HepG2 (cell line): ENCODE data around the gene TTLL11. TPM values are rescaled to one million over a fixed set of nuclear protein-coding genes. Genes with fewer than 3 reads are reported as not detected.

ENCODE experiments used
- ATAC-seq: fragments of 200-7000 bp; cut with Tn5 transposase; 3 replicates; pipeline ENCODE4 v1.9.1; 2020; ENCODE audit warnings: mild to moderate bottlenecking, moderate library complexity
- BruUV-seq: library from RNA; stranded (reverse); fragments of 400-500 nt; replicated peaks from 2 replicates; lab custom pipeline; 2021; lab: Mats Ljungman, UMichigan
- CTCF ChIA-PET: fragments of 300-600 bp; formaldehyde crosslinking; extraction: SDS; loops from one replicate; lab custom pipeline; 2021; ENCODE audit warnings: low total read pairs, inconsistent platforms, low intra/inter-chr PET ratio; lab: Yijun Ruan, JAX
- POLR2A ChIA-PET: fragments of 350-600 bp; sonication (Branson Sonifier 250); formaldehyde crosslinking; loops from one replicate; lab custom pipeline; 2020; ENCODE audit warnings: antibody characterized with exemption, inconsistent platforms; lab: Yijun Ruan, JAX
- DNase-seq: peaks from one replicate; pipeline ENCODE4 v3.0.0-alpha.2; 2015; ENCODE audit warnings: low spot score
- FAIRE-seq: peaks from 3 replicates; lab custom pipeline; 2011; peaks lifted over from hg19 to GRCh38; lab: Jason Lieb, UNC
- H2AFZ ChIP-seq: one replicate; pipeline ENCODE4 v1.6.1; 2011; ENCODE audit warnings: low read length, inconsistent platforms
- H3K27ac ChIP-seq: fragments of 300-600 bp; 3 replicates; pipeline ENCODE4 v1.8.0; 2011; ENCODE audit warnings: mixed run types, mild to moderate bottlenecking, mixed read lengths, low read length, inconsistent platforms; ENCODE audit not compliant: insufficient read depth; ENCODE audit errors: extremely low read length
- H3K27me3 ChIP-seq, 2 experiments: fragments of 200-600 bp in 1 of 2; 2 replicates in 1 of 2; 3 replicates in 1 of 2; pipeline versions ENCODE4 v1.6.0 to v1.8.0; 2011; ENCODE audit warnings: low read length in 2 of 2, mild to moderate bottlenecking in 2 of 2, moderate library complexity in 2 of 2, inconsistent platforms in 1 of 2; ENCODE audit not compliant: insufficient read depth in 2 of 2, control insufficient read depth in 1 of 2
- H3K36me3 ChIP-seq, 2 experiments: fragments of 200-600 bp in 1 of 2; replicated peaks in 1 of 2; 2 replicates in 1 of 2; 3 replicates in 1 of 2; pipeline versions ENCODE4 v1.5.1 to v1.8.0; 2011; ENCODE audit warnings: low read length in 2 of 2, inconsistent platforms in 1 of 2; ENCODE audit not compliant: insufficient read depth in 2 of 2, control insufficient read depth in 1 of 2
- H3K4me1 ChIP-seq: 2 replicates; pipeline ENCODE4 v1.5.1; 2012; ENCODE audit warnings: low read length, inconsistent platforms; ENCODE audit not compliant: insufficient read depth
- H3K4me2 ChIP-seq: 2 replicates; pipeline ENCODE4 v1.6.0; 2011; ENCODE audit warnings: low read depth, low read length, inconsistent platforms
- H3K4me3 ChIP-seq, 3 experiments: fragments of 200-600 bp in 1 of 3; sonication (generic), shearing (Covaris generic) in 1 of 3; replicated peaks in 1 of 3; 2 replicates each; pipeline ENCODE4 v1.5.1; 2011 to 2016; ENCODE audit warnings: low read length in 3 of 3, inconsistent platforms in 2 of 3, low read depth in 2 of 3, mild to moderate bottlenecking in 2 of 3, control low read depth in 1 of 3, mixed read lengths in 1 of 3; ENCODE audit not compliant: insufficient read depth in 1 of 3
- H3K79me2 ChIP-seq: one replicate; pipeline ENCODE4 v1.6.1; 2011; ENCODE audit warnings: low read length, inconsistent platforms; ENCODE audit not compliant: insufficient read depth
- H3K9ac ChIP-seq: 2 replicates; pipeline ENCODE4 v1.6.0; 2011; ENCODE audit warnings: mild to moderate bottlenecking, low read depth, low read length, inconsistent platforms; ENCODE audit not compliant: insufficient read depth
- H3K9me3 ChIP-seq: 2 replicates; pipeline ENCODE4 v1.5.1; 2012; ENCODE audit warnings: mild to moderate bottlenecking, low read length
- H4K20me1 ChIP-seq: 2 replicates; pipeline ENCODE4 v1.6.0; 2011; ENCODE audit warnings: inconsistent platforms, mild to moderate bottlenecking, low read length, moderate library complexity; ENCODE audit not compliant: insufficient read depth
- AGO2 ChIP-seq: fragments of 200-400 bp; formaldehyde crosslinking; optimal IDR thresholded peaks from 2 replicates; pipeline ENCODE3; 2017; ENCODE audit warnings: mild to moderate bottlenecking, low read depth, low read length, moderate library complexity
- ATM ChIP-seq: fragments of 450-650 bp; IDR thresholded peaks from 2 replicates; pipeline ENCODE4 v1.7.1; 2017; ENCODE audit warnings: mild to moderate bottlenecking, borderline replicate concordance
- ESRRA ChIP-seq: sonication (generic); formaldehyde crosslinking; IDR thresholded peaks from 2 replicates; pipeline ENCODE4 v1.5.1; 2020; ENCODE audit warnings: mild to moderate bottlenecking, low read depth, missing genetic modification reagents
- GFI1 ChIP-seq: sonication (generic); formaldehyde crosslinking; IDR thresholded peaks from 2 replicates; pipeline ENCODE4 v1.5.0; 2020; ENCODE audit warnings: missing genetic modification reagents, mild to moderate bottlenecking, borderline replicate concordance
- POLR2A ChIP-seq, 2 experiments: IDR thresholded peaks; 2 replicates each; pipeline ENCODE4 v1.6.1; 2011; ENCODE audit warnings: low read depth in 2 of 2, low read length in 2 of 2, mild to moderate bottlenecking in 1 of 2, moderate library complexity in 1 of 2; ENCODE audit not compliant: insufficient read depth in 1 of 2
- TMF1 ChIP-seq: sonication (generic); formaldehyde crosslinking; IDR thresholded peaks from 2 replicates; pipeline ENCODE4 v1.8.1; 2022; ENCODE audit warnings: low read depth, missing genetic modification reagents
- YEATS2 ChIP-seq: sonication (generic); formaldehyde crosslinking; IDR thresholded peaks from 2 replicates; pipeline ENCODE4 v1.4.0; 2020; ENCODE audit warnings: missing genetic modification reagents, borderline replicate concordance
- ZFP36L1 ChIP-seq: sonication (generic); formaldehyde crosslinking; IDR thresholded peaks from 2 replicates; pipeline ENCODE4 v1.8.0; 2022; ENCODE audit warnings: mild to moderate bottlenecking, missing genetic modification reagents, moderate library complexity
- ZFX ChIP-seq: sonication (generic); formaldehyde crosslinking; IDR thresholded peaks from 2 replicates; pipeline ENCODE4 v1.4.0; 2020; ENCODE audit warnings: mild to moderate bottlenecking, low read depth, missing genetic modification reagents, moderate library complexity
- ZNF264 ChIP-seq: sonication (generic); formaldehyde crosslinking; IDR thresholded peaks from 2 replicates; pipeline ENCODE4 v1.4.0; 2020; ENCODE audit warnings: missing genetic modification reagents
- ZNF496 ChIP-seq: sonication (generic); formaldehyde crosslinking; IDR thresholded peaks from 2 replicates; pipeline ENCODE4 v1.8.1; 2023; ENCODE audit warnings: mild to moderate bottlenecking, moderate library complexity, missing genetic modification reagents; ENCODE audit not compliant: insufficient replicate concordance
- WGBS: methylation state at CpG from one replicate; pipeline ENCODE4 v1.1.6; 2017; ENCODE audit warnings: low lambda C conversion rate; 5-methylcytosine and 5-hydroxymethylcytosine counted together
- in situ Hi-C: cut with HindIII; loops from 2 replicates; pipeline ENCODE4 v1.10.0; 2017; ENCODE audit warnings: low pct_unique_long_range_greater_than_20kb; ENCODE audit not compliant: extremely low pct_ligation_motif_present
- intact Hi-C: fragments of 100-400 bp; cut with micrococcal nuclease; formaldehyde crosslinking; loops from one replicate; pipeline ENCODE4 v1.10.0; 2022; ENCODE audit not compliant: unreplicated experiment
- polyA plus RNA-seq, 8 experiments: library from polyadenylated mRNA; depleted of rRNA in 3 of 8; stranded (reverse) in 7 of 8; unstranded in 1 of 8; fragments of >200 nt; fragmentation: Illumina TruSeq in 4 of 8; extraction: Trizol in 4 of 8; gene quantifications; 2 replicates each; pipeline versions ENCODE4 v1.2.1 to v1.2.3, GENCODE V29; 2011 to 2016; ENCODE audit warnings: low read depth in 4 of 8, missing spikeins in 1 of 8, mixed read lengths in 1 of 8; ENCODE audit not compliant: insufficient read depth in 1 of 8
- total RNA-seq, 5 experiments: library from RNA; depleted of rRNA; stranded (reverse); fragments of >200 nt; fragmentation: Illumina TruSeq; extraction: Trizol; gene quantifications; 2 replicates each; pipeline ENCODE4 v1.2.3, GENCODE V29; 2016; ENCODE audit warnings: low read depth in 1 of 5
- TF ChIP-seq, protein P1 (sequence below): sonication (generic); formaldehyde crosslinking; IDR thresholded peaks from 2 replicates; pipeline ENCODE4 v1.4.0; 2020; ENCODE audit warnings: missing genetic modification reagents

The TTLL11 gene
- total and polyA plus RNA-seq, 2 of the 13 experiments (the other 11 are each of a cell fraction or from before 2014, with no cell fraction given): 4.5 to 5.2 TPM

DNA sequence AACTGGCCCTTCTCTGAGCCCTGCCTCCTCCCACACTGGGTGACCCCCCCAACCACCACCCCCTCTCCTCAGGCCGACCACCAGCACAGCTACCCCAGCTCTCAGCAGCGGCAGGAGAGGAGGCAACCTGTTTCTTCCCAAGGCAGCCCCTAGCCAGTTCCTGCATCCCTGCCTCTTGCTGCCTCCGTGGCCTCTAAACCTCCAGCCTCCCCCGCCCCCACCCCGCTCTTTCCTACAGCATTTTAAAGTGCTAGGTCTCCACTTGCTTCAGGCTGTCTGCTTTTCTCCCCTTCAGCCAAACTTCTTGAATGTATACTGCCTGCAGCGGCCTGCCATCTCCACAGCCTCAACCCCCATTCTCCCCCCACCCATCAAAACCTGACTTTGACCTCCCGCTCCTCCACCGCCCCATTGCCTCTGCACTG, 306.1 kb downstream of the TTLL11 start:
- no peaks in the 10 kb centered on the region for H3K79me2 ChIP-seq
- DNase-seq: no peak

DNA sequence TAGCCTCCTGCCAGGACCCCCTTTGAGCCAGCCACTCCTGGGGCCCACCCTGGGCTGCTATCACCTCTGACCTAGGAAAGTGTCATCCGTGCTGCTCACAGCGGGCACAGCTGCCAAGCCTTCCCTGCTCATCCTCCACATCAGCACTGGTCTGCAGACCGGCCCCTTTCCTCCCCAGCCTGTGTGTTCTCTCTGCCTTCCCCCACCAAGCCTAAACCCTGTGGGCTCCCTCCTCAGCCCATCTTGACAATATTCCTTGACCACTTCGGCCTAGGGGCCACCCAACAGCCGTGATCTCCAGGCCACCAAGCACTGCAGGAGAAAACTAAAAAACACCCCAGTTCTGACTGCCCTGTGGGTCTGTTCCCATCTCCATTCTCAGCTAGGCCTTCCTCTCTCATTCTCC, 306.6 kb downstream of the TTLL11 start:
- POLR2A ChIA-PET: no interaction called here
- H4K20me1 ChIP-seq: no peaks in the 10 kb centered on the region
- H3K36me3 ChIP-seq: peaks cover 13 to 14% of the 10 kb centered on the region in 2 experiments; a peak in 4 of 5 replicates
- H3K9me3 ChIP-seq: no peaks in the 10 kb centered on the region
- CTCF ChIA-PET: no interaction called here
- no peak for FAIRE-seq
- peak; percentile 39 for ATAC-seq
- no peaks in the 10 kb centered on the region for H3K79me2 ChIP-seq
- intact Hi-C loops: no loop called here
- H3K4me2 ChIP-seq: no peak overlapping the region
- H3K27ac ChIP-seq: no peak overlapping the region
- TF ChIP-seq AGO2 (peak; percentile 53), ESRRA (CRISPR knock-in tag) (no peak), TMF1 (CRISPR knock-in tag) (no peak)
- TF ChIP-seq, protein P1, sequence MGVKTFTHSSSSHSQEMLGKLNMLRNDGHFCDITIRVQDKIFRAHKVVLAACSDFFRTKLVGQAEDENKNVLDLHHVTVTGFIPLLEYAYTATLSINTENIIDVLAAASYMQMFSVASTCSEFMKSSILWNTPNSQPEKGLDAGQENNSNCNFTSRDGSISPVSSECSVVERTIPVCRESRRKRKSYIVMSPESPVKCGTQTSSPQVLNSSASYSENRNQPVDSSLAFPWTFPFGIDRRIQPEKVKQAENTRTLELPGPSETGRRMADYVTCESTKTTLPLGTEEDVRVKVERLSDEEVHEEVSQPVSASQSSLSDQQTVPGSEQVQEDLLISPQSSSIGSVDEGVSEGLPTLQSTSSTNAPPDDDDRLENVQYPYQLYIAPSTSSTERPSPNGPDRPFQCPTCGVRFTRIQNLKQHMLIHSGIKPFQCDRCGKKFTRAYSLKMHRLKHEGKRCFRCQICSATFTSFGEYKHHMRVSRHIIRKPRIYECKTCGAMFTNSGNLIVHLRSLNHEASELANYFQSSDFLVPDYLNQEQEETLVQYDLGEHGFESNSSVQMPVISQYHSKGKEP (CRISPR knock-in tag): no peak
- TF ChIP-seq, all 625 proteins: peak for 1
- no peak overlapping the region for H3K4me3 ChIP-seq
- in situ Hi-C loops: no loop called here
- 76% methylated on average over 5 of the region's 5 CpGs for WGBS
- BruUV-seq: no TSS peak
- H3K27me3 ChIP-seq: peaks cover 0 to 2% of the 10 kb centered on the region in 2 experiments; a peak in 1 of 5 replicates
- DNase-seq: no peak
- H3K9ac ChIP-seq: no peak overlapping the region
- H3K4me1 ChIP-seq: no peaks in the 10 kb centered on the region
- H2AFZ ChIP-seq: no peak overlapping the region

More for the DNA sequence above, 306.1 kb downstream of the TTLL11 start:
- Histone ChIP-seq H3K4me3 (no peak overlapping the region), H3K9me3 (no peaks in the 10 kb centered on the region), H3K4me1 (no peaks in the 10 kb centered on the region), H4K20me1 (no peaks in the 10 kb centered on the region), H3K9ac (no peak overlapping the region), H3K4me2 (no peak overlapping the region), H3K36me3 (peaks cover 8 to 10% of the 10 kb centered on the region in 2 experiments; a peak in 4 of 5 replicates), H3K27ac (no peak overlapping the region), H3K27me3 (peaks cover 0 to 2% of the 10 kb centered on the region in 2 experiments; a peak in 1 of 5 replicates), H2AFZ (no peak overlapping the region)
- ChIA-PET POLR2A (no interaction called here), CTCF (no interaction called here)
- in situ Hi-C loops (no loop called here), intact Hi-C loops (no loop called here)
- WGBS: 75% methylated on average over 8 of the region's 8 CpGs
- FAIRE-seq (no peak), ATAC-seq (peak; percentile 11)
- BruUV-seq: no TSS peak
- TF ChIP-seq ATM (no peak), GFI1 (CRISPR knock-in tag) (no peak), POLR2A (IDR thresholded peaks at IDR 0.05; ENCODE audit: insufficient read depth in 1 of 2, low read depth in 2 of 2, low read length in 2 of 2) (no peak), ZFP36L1 (CRISPR knock-in tag) (no peak), ZNF264 (CRISPR knock-in tag) (no peak), ZFX (CRISPR knock-in tag) (no peak), YEATS2 (CRISPR knock-in tag) (no peak), ZNF496 (CRISPR knock-in tag) (no peak)
